ENCODE results near the gene DRICH1. TPM values are rescaled to one million over a fixed set of nuclear protein-coding genes. Genes with fewer than 3 reads are reported as not detected.

The DRICH1 gene
- total and polyA plus RNA-seq, 2 experiments from 2014 or later = not detected

DNA sequence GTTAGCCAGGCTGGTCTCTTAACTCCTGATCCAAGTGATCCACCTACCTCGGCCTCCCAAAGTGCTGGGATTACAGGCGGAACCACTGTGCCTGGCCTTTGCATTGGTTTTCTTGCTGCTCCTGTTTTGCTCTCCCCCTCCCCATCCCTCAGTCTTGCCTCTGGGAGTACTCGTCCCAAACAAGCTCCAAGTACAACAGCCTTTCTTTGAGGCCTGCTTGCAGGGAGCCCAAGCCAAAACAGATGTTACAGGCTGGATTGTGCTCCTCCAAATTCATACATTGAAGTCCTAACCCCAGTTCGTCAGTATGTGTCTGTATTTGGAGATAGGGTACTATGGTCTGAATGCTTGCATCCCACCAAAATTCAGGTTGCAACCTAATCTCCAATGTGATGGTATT, 60.6 kb downstream of the DRICH1 start:
- H3K4me3 ChIP-seq = no peak overlapping the region
- no peaks in the 10 kb centered on the region for H3K9me2 ChIP-seq (ENCODE audit: insufficient read depth)
- H3K9me3 ChIP-seq (ENCODE audit: low read depth) = no peaks in the 10 kb centered on the region
- no peaks in the 10 kb centered on the region for H3K36me3 ChIP-seq (ENCODE audit: low read depth)
- H3K27ac ChIP-seq = no peak overlapping the region
- no peaks in the 10 kb centered on the region for H3K4me1 ChIP-seq (ENCODE audit: insufficient read depth)
- H4K20me1 ChIP-seq (ENCODE audit: insufficient read depth) = no peaks in the 10 kb centered on the region
- H3F3A ChIP-seq (ENCODE audit: insufficient read depth) = no peaks in the 10 kb centered on the region
- no peak overlapping the region for H3K4me2 ChIP-seq (ENCODE audit: unreplicated experiment)
- TF ChIP-seq EZH2phosphoT487 (IDR thresholded peaks at IDR 0.05; ENCODE audit: insufficient read depth, low read depth) (no peak), EZH2 (IDR thresholded peaks at IDR 0.05; ENCODE audit: insufficient read depth, poor library complexity, severe bottlenecking) (no peak)
- H3K79me2 ChIP-seq (ENCODE audit: insufficient read depth) = no peaks in the 10 kb centered on the region
- 48 to 49% methylated on average over 4 of the region's 4 CpGs for WGBS, 2 experiments (ENCODE audit: low coverage in 1 of 2, low lambda C conversion rate in 2 of 2, missing lambda C conversion rate in 2 of 2)
- no peak overlapping the region for H3K9ac ChIP-seq
- in situ Hi-C loops (cut with MboI) = no loop called here
- no peak overlapping the region for H2AFZ ChIP-seq
- H3K27me3 ChIP-seq (replicated peaks; ENCODE audit: insufficient read depth) = peaks cover 8% of the 10 kb centered on the region; the same call in 1 of the 2 replicates
- no peak for DNase-seq

DNA sequence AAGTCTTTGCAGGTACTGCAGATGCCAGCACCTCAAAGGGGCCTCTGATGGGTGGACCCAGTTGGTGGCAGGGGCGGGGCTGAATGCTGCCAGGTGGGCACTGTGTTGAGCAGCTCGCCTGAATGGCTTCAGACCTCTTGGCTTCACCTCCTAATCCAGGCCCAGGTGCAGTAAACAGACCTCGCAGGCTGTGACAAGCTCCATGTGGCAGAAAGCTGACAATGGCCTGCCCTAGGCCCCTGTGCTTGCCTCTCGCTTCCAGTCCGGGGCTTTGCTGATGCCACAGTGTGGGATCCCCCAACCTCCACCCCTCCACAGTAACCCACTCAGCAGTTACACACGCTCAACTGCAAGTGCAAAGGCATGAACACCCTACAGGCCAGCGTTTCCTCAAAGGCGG, 61.4 kb downstream of the DRICH1 start:
- Histone ChIP-seq H2AFZ (no peak overlapping the region), H3K4me2 (ENCODE audit: unreplicated experiment) (no peak overlapping the region), H3K27ac (no peak overlapping the region), H3K4me1 (ENCODE audit: insufficient read depth) (no peaks in the 10 kb centered on the region), H3K79me2 (ENCODE audit: insufficient read depth) (no peaks in the 10 kb centered on the region), H3K27me3 (replicated peaks; ENCODE audit: insufficient read depth) (peaks cover 14% of the 10 kb centered on the region), H3K9me2 (ENCODE audit: insufficient read depth) (no peaks in the 10 kb centered on the region), H3K36me3 (ENCODE audit: low read depth) (no peaks in the 10 kb centered on the region), H3F3A (ENCODE audit: insufficient read depth) (no peaks in the 10 kb centered on the region), H3K9me3 (ENCODE audit: low read depth) (no peaks in the 10 kb centered on the region), H4K20me1 (ENCODE audit: insufficient read depth) (no peaks in the 10 kb centered on the region), H3K4me3 (no peak overlapping the region), H3K9ac (no peak overlapping the region)
- no peak for TF ChIP-seq EZH2 (IDR thresholded peaks at IDR 0.05; ENCODE audit: insufficient read depth, poor library complexity, severe bottlenecking)
- DNase-seq = no peak
- in situ Hi-C loops (cut with MboI) = no loop called here
- 75 to 82% methylated on average over 7 to 8 of the region's 8 CpGs for WGBS, 2 experiments (ENCODE audit: low coverage in 1 of 2, low lambda C conversion rate in 2 of 2, missing lambda C conversion rate in 2 of 2)

DNA sequence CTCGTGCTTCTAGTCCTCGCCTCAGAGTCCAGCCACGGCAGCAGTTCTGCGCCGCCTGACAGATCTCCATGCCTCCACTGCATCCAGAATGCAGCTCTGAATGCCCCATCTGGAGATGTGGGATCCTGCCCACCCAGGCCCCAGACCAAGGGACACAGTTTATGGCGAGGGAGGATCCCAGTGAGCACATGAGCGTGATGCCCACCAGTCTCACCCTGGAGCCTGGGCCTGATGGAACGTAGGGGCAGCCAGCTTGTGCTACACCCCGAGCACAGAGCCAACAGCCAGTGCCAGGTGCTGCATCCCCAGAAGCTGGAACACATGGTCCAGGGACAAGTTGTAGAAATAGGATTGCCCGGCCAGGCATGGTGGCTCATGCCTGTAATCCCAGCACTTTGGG, 62.4 kb downstream of the DRICH1 start:
- in situ Hi-C loops (cut with MboI) = no loop called here
- Histone ChIP-seq H3K9ac (no peak overlapping the region), H3K4me1 (ENCODE audit: insufficient read depth) (no peaks in the 10 kb centered on the region), H2AFZ (no peak overlapping the region), H3K4me2 (ENCODE audit: unreplicated experiment) (no peak overlapping the region), H3K9me3 (ENCODE audit: low read depth) (no peaks in the 10 kb centered on the region), H3K4me3 (no peak overlapping the region), H3F3A (ENCODE audit: insufficient read depth) (no peaks in the 10 kb centered on the region), H3K36me3 (ENCODE audit: low read depth) (no peaks in the 10 kb centered on the region), H4K20me1 (ENCODE audit: insufficient read depth) (no peaks in the 10 kb centered on the region), H3K27ac (no peak overlapping the region), H3K79me2 (ENCODE audit: insufficient read depth) (no peaks in the 10 kb centered on the region), H3K27me3 (replicated peaks; ENCODE audit: insufficient read depth) (peaks cover 22% of the 10 kb centered on the region), H3K9me2 (ENCODE audit: insufficient read depth) (no peaks in the 10 kb centered on the region)
- no peak for DNase-seq
- no peak for TF ChIP-seq EZH2phosphoT487 (IDR thresholded peaks at IDR 0.05; ENCODE audit: insufficient read depth, low read depth)
- WGBS, 2 experiments (ENCODE audit: low coverage in 1 of 2, low lambda C conversion rate in 2 of 2, missing lambda C conversion rate in 2 of 2) = 79% methylated on average over 10 of the region's 10 CpGs

DNA sequence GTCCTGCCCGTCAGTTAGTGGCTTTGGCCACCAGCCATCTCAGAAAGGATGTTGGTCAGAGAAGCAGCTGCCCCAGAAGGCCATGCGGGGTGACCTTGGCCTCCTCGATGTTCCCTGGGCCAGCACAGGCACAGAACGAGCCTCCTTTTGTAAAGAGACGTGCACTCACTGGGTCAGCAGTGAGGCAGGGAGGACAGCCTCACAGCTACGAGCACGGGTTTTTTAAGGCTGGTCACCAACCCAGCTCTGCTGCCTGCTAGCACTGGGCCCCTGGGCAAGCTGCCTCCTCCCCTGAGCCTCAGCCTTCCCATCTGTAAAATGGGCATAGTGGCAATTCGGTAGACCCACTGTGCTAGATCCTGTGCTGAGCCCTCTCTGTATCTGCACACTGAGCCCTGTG, 62.8 kb downstream of the DRICH1 start:
- in situ Hi-C loops (cut with MboI) = no loop called here
- DNase-seq = no peak
- Histone ChIP-seq H3F3A (ENCODE audit: insufficient read depth) (no peaks in the 10 kb centered on the region), H3K4me1 (ENCODE audit: insufficient read depth) (no peaks in the 10 kb centered on the region), H3K27ac (no peak overlapping the region), H2AFZ (no peak overlapping the region), H3K9me3 (ENCODE audit: low read depth) (no peaks in the 10 kb centered on the region), H3K36me3 (ENCODE audit: low read depth) (no peaks in the 10 kb centered on the region), H4K20me1 (ENCODE audit: insufficient read depth) (no peaks in the 10 kb centered on the region), H3K9me2 (ENCODE audit: insufficient read depth) (no peaks in the 10 kb centered on the region), H3K4me3 (no peak overlapping the region), H3K4me2 (ENCODE audit: unreplicated experiment) (no peak overlapping the region), H3K79me2 (ENCODE audit: insufficient read depth) (no peaks in the 10 kb centered on the region), H3K9ac (no peak overlapping the region), H3K27me3 (replicated peaks; ENCODE audit: insufficient read depth) (peaks cover 26% of the 10 kb centered on the region)
- 60 to 72% methylated on average over 8 of the region's 8 CpGs for WGBS, 2 experiments (ENCODE audit: low coverage in 1 of 2, low lambda C conversion rate in 2 of 2, missing lambda C conversion rate in 2 of 2)
- TF ChIP-seq EZH2phosphoT487 (IDR thresholded peaks at IDR 0.05; ENCODE audit: insufficient read depth, low read depth) (no peak), EZH2 (IDR thresholded peaks at IDR 0.05; ENCODE audit: insufficient read depth, poor library complexity, severe bottlenecking) (no peak)
